ENCODE results near the gene ACLY.
"Not testable (repeated sequence)": the region's sequence is repeated elsewhere in the genome, so short reads cannot be mapped to it uniquely, and the experiment has no call there.

ACLY gene

GRCh38 chr17:41835800-41836549, 82.8 kb downstream of the ACLY start, which contains the start of gene NT5C3B:
Gene NT5C3B (minus strand): TSS chr17:41836232. CDS start chr17:41836193, 39 bp downstream.
- DNase-seq (ENCODE audit: low read depth in 3 of 3), result peak in 2 of 3 experiments; percentile 23 to 55

- DNase-seq (ENCODE audit: low read depth in 3 of 3), result no peak
These were observed 83.4 kb downstream of the ACLY start for GRCh38 chr17:41835214-41835799.

- not testable (repeated sequence) for DNase-seq (ENCODE audit: low read depth in 3 of 3)
These were observed 88.8 kb downstream of the ACLY start for GRCh38 chr17:41829961-41830360.

- no peak for DNase-seq (ENCODE audit: low read depth in 3 of 3)
These were observed 93.4 kb downstream of the ACLY start for GRCh38 chr17:41825175-41825845.

- no peak for DNase-seq (ENCODE audit: low read depth in 3 of 3)
These were observed 94.7 kb downstream of the ACLY start for GRCh38 chr17:41824086-41824485.

GRCh38 chr17:41823580-41823979, 95.2 kb downstream of the ACLY start:
- no peak for DNase-seq (ENCODE audit: low read depth in 3 of 3)

- no peak for DNase-seq (ENCODE audit: low read depth in 3 of 3)
These were observed 95.6 kb downstream of the ACLY start for GRCh38 chr17:41823141-41823524.

- no peak for DNase-seq (ENCODE audit: low read depth in 3 of 3)
These were observed 96.3 kb downstream of the ACLY start for GRCh38 chr17:41822216-41823140.

GRCh38 chr17:41821776-41822175, 97.0 kb downstream of the ACLY start:
- DNase-seq (ENCODE audit: low read depth in 3 of 3), result no peak

- no peak for DNase-seq (ENCODE audit: low read depth in 3 of 3)
These were observed 100.7 kb downstream of the ACLY start for GRCh38 chr17:41818024-41818423.
